ENCODE measurements around the gene UBE2K.
"Not testable (repeated sequence)": the region's sequence is repeated elsewhere in the genome, so short reads cannot be mapped to it uniquely, and the experiment has no call there.

The UBE2K gene

GRCh38 chr4:39813761-39814160 is 115.8 kb downstream of the UBE2K start:
- not testable (repeated sequence) for DNase-seq

DNA sequence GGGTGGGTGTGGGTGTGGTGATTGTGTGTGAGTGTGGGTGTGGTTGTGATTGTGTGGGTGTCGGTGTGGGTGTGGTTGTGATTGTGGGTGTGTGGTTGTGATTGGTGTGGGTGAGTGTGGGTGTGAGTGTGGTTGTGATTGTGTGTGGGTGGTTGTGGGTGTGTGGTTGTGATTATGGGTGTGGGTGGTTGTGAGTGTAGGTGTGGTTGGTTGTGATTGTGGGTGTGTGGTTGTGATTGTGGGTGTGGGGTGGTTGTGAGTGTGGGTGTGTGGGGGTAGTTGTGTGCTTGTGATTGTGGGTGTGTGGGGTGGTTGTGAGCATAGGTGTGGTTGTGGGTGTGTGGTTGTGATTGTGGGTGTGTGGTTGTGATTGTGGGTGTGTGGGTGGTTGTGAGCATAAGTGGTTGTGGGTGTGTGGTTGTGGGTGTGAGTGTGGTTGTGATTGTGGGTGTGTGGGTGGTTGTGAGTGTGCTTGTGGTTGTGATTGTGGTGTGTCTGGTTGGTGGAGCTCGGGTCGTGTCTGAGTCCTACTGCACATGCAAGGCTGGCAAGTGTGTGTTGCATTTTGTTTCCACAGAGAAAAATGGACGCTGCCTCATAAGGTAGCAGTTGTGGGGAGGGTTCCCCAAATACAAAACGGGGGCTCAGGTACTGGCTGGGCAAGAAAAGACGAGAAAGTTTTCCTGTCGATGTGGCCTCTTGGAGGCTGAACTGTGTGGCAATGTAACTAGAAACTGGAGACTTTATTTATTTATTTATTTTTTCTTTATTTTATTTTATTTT is 116.7 kb downstream of the UBE2K start:
- no peak for DNase-seq

DNA sequence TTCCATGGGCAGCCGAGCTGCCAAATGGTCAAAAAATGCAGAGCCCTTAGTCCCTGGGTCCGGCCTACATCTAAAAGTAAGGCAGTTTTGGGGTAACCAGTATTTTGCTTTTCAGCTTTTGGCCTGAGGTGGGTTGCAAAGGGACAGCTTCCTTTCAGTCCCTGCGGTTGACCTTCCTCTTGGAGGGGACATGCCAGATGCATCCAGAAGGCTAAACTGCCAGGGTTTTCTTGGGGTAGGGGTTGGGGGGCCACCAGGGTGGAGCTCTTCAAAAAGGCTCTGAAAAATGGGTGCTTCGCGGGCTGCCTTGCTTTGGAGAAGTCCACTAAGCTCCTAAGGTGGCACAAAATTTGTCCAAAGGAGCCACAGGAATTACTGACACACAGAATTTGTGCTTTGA is 120.7 kb downstream of the UBE2K start:
- no peak for DNase-seq

DNA sequence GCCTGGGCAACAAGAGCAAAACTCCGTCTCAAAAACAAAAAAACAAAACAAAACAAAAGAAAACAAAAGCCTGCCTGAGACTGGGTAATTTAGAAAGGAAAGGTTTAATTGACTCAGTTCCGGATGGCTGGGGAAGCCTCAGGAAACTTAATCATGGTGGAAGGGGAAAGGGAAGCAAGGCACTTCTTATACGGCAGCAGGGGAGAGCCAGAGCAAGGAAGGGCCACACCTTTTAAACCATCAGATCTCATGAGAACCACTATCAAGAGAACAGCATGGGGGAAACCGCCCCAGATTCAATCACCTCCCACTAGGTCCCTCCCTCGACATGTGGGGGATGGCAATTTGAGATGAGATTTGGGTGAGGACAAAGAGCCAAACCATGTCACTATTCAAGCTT is 122.2 kb downstream of the UBE2K start:
- DNase-seq, result no peak

DNA sequence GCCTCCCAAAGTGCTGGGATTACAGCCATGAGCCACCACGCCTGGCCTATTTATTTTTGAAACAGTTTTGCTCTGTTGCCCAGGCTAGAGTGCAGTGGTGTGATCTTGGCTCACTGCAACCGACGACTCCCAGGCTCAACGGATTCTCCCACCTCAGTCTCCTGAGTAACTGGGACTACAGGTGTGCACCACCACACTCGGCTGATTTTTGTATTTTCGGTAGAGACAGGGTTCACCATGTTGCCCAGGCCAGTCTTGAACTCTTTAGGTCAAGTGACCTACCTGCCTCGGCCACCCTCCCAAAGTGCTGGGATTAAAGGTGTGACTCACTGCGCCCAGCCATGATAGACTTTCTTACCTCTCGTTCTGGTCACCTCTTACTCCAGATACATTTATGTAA is 124.0 kb downstream of the UBE2K start:
- no peak for DNase-seq

DNA sequence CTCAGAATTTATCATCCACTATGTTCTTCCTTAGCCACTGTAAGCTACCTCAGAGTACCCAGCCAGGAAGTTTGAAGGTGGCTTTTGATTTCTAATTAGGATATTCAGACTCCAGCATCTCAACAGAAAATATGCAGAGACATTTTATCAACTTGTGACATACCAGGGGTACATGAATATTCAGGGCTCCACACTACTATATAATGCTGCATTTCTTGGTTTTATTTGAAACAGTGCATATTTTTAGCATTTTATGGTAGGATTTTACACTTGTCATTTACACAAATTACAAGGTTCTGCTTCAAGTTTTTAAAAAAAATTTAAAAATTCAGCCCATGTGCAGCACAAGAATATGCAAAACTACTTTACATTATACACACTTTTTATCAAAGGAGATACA is 124.7 kb downstream of the UBE2K start:
- no peak for DNase-seq

GRCh38 chr4:39823191-39823590 is 125.3 kb downstream of the UBE2K start:
- no peak for DNase-seq

- no peak for DNase-seq
These were observed 127.2 kb downstream of the UBE2K start for GRCh38 chr4:39825090-39825489.

- no peak for DNase-seq
These were observed 127.8 kb downstream of the UBE2K start for GRCh38 chr4:39825741-39826231.

Measured in DMS153 (cell line).